Osteocyte (in vitro differentiated cells): ENCODE data around the gene NME9. TPM values are rescaled to one million over a fixed set of nuclear protein-coding genes. Genes with fewer than 3 reads are reported as not detected.

Experiments
- DNase-seq: peaks from one replicate; pipeline ENCODE4 v3.0.0; 2021; ENCODE audit warnings: mixed read lengths; ENCODE audit not compliant: unreplicated experiment; ENCODE audit errors: extremely low spot score
- H3K27ac Mint-ChIP-seq: one replicate; pipeline ENCODE4 v1.8.0; 2021; ENCODE audit warnings: mild to moderate bottlenecking, mixed read lengths; ENCODE audit not compliant: unreplicated experiment
- H3K27me3 Mint-ChIP-seq: one replicate; pipeline ENCODE4 v1.8.0; 2021; ENCODE audit warnings: mixed read lengths; ENCODE audit not compliant: unreplicated experiment
- H3K36me3 Mint-ChIP-seq: one replicate; pipeline ENCODE4 v1.8.0; 2021; ENCODE audit warnings: mixed read lengths; ENCODE audit not compliant: unreplicated experiment
- H3K4me1 Mint-ChIP-seq: one replicate; pipeline ENCODE4 v1.8.0; 2021; ENCODE audit warnings: mixed read lengths; ENCODE audit not compliant: unreplicated experiment
- H3K4me3 Mint-ChIP-seq: one replicate; pipeline ENCODE4 v1.8.0; 2021; ENCODE audit warnings: mild to moderate bottlenecking, moderate library complexity, mixed read lengths; ENCODE audit not compliant: unreplicated experiment
- H3K9me3 Mint-ChIP-seq: one replicate; pipeline ENCODE4 v1.8.0; 2021; ENCODE audit warnings: mixed read lengths; ENCODE audit not compliant: unreplicated experiment
- CTCF ChIP-seq: fragments of 200-600 bp; sonication (generic); IDR thresholded peaks from 2 replicates; pipeline ENCODE4 v1.5.0; 2021; ENCODE audit warnings: antibody characterized with exemption, mild to moderate bottlenecking, moderate library complexity
- total RNA-seq: library from RNA; stranded (reverse); gene quantifications from 2 replicates; pipeline ENCODE4 v1.2.1, GENCODE V29; 2021

The NME9 gene
- total RNA-seq, 1 donor from 2014 or later = not detected

GRCh38 chr3:138310494-138310893 is 19.2 kb downstream of the NME9 start:
- Mint-ChIP-seq H3K36me3 (peaks cover 4% of the 10 kb centered on the region), H3K4me1 (no peaks in the 10 kb centered on the region), H3K4me3 (no peak overlapping the region), H3K9me3 (peaks cover 42% of the 10 kb centered on the region), H3K27ac (no peak overlapping the region), H3K27me3 (peaks cover 58% of the 10 kb centered on the region)
- DNase-seq = no peak
- TF ChIP-seq CTCF = no peak

- no peaks in the 10 kb centered on the region for H3K4me1 Mint-ChIP-seq
- H3K9me3 Mint-ChIP-seq = peaks cover 42% of the 10 kb centered on the region
- peaks cover 47% of the 10 kb centered on the region for H3K27me3 Mint-ChIP-seq
- no peak for DNase-seq
- H3K27ac Mint-ChIP-seq = no peak overlapping the region
- H3K36me3 Mint-ChIP-seq = peaks cover 4% of the 10 kb centered on the region
- H3K4me3 Mint-ChIP-seq = no peak overlapping the region
- TF ChIP-seq CTCF = no peak
Observed at GRCh38 chr3:138308783-138309182, 20.9 kb downstream of the NME9 start.

- Mint-ChIP-seq H3K27me3 (peaks cover 39% of the 10 kb centered on the region), H3K9me3 (peaks cover 42% of the 10 kb centered on the region), H3K4me1 (peaks cover 3% of the 10 kb centered on the region), H3K36me3 (peaks cover 4% of the 10 kb centered on the region), H3K4me3 (no peak overlapping the region), H3K27ac (no peak overlapping the region)
- no peak for TF ChIP-seq CTCF
- DNase-seq = no peak
Observed at GRCh38 chr3:138307899-138308298, 21.8 kb downstream of the NME9 start.

GRCh38 chr3:138303474-138303873 is 26.2 kb downstream of the NME9 start:
- DNase-seq = no peak
- Mint-ChIP-seq H3K27ac (no peak overlapping the region), H3K9me3 (peaks cover 13% of the 10 kb centered on the region), H3K4me3 (no peak overlapping the region), H3K4me1 (peaks cover 3% of the 10 kb centered on the region), H3K27me3 (peaks cover 8% of the 10 kb centered on the region), H3K36me3 (peaks cover 6% of the 10 kb centered on the region)
- no peak for TF ChIP-seq CTCF

- peaks cover 9% of the 10 kb centered on the region for H3K36me3 Mint-ChIP-seq
- H3K27me3 Mint-ChIP-seq = no peaks in the 10 kb centered on the region
- no peaks in the 10 kb centered on the region for H3K9me3 Mint-ChIP-seq
- H3K4me1 Mint-ChIP-seq = peaks cover 3% of the 10 kb centered on the region
- H3K4me3 Mint-ChIP-seq = no peak overlapping the region
- no peak overlapping the region for H3K27ac Mint-ChIP-seq
- DNase-seq = no peak
- TF ChIP-seq CTCF = no peak
Observed at GRCh38 chr3:138300647-138301046, 29.0 kb downstream of the NME9 start.
